HUES6 (cell line): ENCODE measurements around the gene EEF2KMT.
"Not testable (repeated sequence)": the region's sequence is repeated elsewhere in the genome, so short reads cannot be mapped to it uniquely, and the experiment has no call there.

Source experiments
- H3K27ac ChIP-seq: 2 replicates; pipeline ENCODE4 v1.7.0; 2013; ENCODE audit warnings: low read depth, mild to moderate bottlenecking, low read length, inconsistent platforms
- H3K27me3 ChIP-seq: 2 replicates; pipeline ENCODE4 v1.6.1; 2013; ENCODE audit warnings: low read length; ENCODE audit not compliant: control insufficient read depth, insufficient read depth
- H3K36me3 ChIP-seq: 2 replicates; pipeline ENCODE4 v1.6.1; 2013; ENCODE audit warnings: low read length; ENCODE audit not compliant: control insufficient read depth, insufficient read depth
- H3K4me1 ChIP-seq: 2 replicates; pipeline ENCODE4 v1.6.1; 2013; ENCODE audit warnings: low read length; ENCODE audit not compliant: control insufficient read depth, insufficient read depth
- H3K4me3 ChIP-seq: 2 replicates; pipeline ENCODE4 v1.5.1; 2013; ENCODE audit warnings: low read depth, low read length
- H3K9ac ChIP-seq: one replicate; pipeline ENCODE4 v1.6.1; 2013; ENCODE audit warnings: mild to moderate bottlenecking, low read length
- H3K9me3 ChIP-seq: 2 replicates; pipeline ENCODE4 v1.6.1; 2013; ENCODE audit warnings: low read depth, low read length; ENCODE audit not compliant: control insufficient read depth, insufficient read depth

EEF2KMT gene

DNA sequence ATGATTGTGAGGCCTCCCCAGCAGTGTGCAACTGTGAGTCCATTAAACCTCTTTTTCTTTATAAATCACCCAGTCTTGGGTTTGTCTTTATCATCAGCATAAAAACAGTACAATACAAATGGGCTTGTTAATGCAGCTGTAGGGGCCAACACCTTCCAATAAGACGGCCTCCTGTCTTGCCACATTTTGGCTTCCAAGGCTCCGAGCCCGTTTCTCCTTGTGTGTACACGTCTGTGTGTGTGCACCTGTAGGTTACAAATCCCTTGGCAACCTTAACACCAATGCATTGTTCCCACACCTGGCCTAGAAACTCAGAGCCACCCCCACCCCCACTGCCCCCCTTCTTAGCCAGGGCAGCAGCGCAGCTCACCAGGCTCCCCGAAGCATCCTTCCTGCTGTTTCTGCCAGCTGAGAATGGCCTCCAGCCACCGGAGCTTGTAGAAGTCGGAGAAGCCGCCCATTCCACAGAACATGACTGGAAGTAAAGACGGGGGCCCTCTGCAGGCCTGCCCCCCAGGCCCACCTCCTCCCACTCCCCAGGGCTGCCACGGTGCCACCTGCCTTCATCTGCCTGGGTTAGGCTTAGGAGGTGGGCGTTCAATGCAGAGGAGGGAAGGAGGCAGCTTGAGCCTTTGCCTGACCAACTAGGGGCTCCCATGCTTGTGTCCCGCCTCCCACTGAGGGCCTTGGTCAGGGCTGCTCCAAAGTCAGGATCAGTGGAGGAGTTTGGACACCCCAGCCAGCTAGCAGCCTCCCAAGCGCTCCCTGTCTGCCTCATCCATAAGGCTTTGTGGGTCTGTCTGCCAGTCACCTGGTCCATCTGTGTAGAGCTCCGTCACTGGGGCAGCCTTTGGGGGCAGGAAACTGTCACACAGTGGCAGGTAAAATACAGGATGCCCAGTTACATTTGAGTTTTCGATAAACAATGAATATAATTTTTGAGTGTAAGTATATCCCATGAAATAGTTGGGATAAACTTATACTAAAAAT, 42.4 kb downstream of the EEF2KMT start:
- peaks cover 12% of the 10 kb centered on the region for H3K4me1 ChIP-seq
- H3K4me3 ChIP-seq, result no peak overlapping the region
- no peak overlapping the region for H3K27ac ChIP-seq

DNA sequence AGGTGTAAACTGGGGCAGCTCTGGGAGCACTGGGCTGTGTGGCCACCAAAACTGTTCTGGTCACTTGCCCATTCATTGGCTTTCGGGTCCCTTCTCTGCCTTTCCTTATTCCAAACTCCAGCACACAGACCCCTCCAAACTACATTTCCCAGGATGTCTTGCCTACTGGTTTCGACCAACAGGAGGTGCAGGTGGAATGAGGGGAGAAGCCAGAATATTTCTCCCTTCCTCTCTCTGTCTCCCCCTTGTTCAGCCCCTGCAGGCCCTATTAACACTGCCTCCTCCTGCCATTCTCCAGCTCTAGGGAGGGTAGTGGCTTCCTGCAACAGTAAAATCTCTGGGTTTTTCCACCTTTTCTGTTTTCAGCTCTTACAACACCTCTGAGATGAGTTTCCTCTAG, 50.7 kb downstream of the EEF2KMT start:
- Histone ChIP-seq H3K4me1 (no peaks in the 10 kb centered on the region), H3K4me3 (no peak overlapping the region), H3K27ac (no peak overlapping the region), H3K9ac (no peak overlapping the region), H3K36me3 (no peaks in the 10 kb centered on the region), H3K27me3 (no peaks in the 10 kb centered on the region), H3K9me3 (no peaks in the 10 kb centered on the region)

More for the DNA sequence above, 42.4 kb downstream of the EEF2KMT start:
- H3K36me3 ChIP-seq, result no peaks in the 10 kb centered on the region
- no peaks in the 10 kb centered on the region for H3K9me3 ChIP-seq
- H3K27me3 ChIP-seq, result no peaks in the 10 kb centered on the region
- no peak overlapping the region for H3K9ac ChIP-seq

DNA sequence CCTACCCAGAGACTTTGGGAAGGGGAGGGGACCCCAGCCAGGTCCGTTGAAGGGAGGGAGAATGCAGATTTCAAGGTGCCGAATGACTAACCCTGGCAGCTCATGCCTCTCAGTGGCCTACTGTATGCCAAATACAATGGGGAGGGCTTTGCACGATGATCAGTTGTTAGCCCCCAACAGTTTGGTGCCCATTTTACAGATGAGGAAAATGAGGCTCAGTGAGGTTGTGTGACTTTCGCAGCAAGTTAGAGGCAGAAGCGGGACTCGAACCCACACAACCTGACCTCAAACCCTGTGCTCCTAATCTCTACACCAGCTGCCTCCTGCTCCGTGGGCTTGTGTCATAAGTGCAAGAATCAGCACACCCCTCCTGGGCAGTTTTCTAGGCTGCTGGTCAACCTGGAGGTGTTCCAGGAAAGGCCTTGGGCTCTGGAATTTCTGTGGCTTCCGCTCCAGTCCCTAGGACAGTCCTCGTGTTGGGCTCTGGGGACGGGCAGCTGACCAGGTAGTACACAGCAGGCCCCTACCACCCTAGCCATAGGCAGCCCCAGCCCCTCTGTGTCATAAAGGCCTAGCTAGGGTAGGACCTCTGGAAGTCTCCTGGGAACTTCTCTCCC, 52.0 kb downstream of the EEF2KMT start:
- no peak overlapping the region for H3K27ac ChIP-seq

DNA sequence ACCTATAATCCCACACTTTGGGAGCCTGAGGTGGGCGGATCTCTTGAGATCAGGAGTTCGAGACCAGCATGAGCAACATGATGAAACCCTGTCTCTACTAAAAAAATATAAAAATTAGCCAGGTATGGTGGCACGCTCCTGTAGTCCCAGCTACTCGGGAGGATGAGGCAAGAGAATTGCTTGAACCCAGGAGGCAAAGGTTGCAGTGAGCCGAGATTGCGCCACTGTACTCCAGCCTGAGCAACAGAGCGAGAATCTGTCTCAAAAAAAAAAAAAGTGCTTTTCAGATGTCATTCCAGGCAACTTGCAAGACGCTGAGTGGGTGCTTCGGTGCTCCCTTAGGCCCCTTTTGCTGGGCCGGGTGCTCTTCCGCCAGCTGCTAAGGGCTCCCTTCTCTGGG, 53.0 kb downstream of the EEF2KMT start:
- not testable (repeated sequence) for H3K9ac ChIP-seq, H3K27me3 ChIP-seq, H3K27ac ChIP-seq, H3K36me3 ChIP-seq, H3K9me3 ChIP-seq, H3K4me1 ChIP-seq, H3K4me3 ChIP-seq

More for the DNA sequence above, 52.0 kb downstream of the EEF2KMT start:
- H3K9ac ChIP-seq, result no peak overlapping the region
- no peak overlapping the region for H3K4me3 ChIP-seq
- H3K36me3 ChIP-seq, result no peaks in the 10 kb centered on the region
- no peaks in the 10 kb centered on the region for H3K4me1 ChIP-seq
- H3K27me3 ChIP-seq, result no peaks in the 10 kb centered on the region
- H3K9me3 ChIP-seq, result no peaks in the 10 kb centered on the region

DNA sequence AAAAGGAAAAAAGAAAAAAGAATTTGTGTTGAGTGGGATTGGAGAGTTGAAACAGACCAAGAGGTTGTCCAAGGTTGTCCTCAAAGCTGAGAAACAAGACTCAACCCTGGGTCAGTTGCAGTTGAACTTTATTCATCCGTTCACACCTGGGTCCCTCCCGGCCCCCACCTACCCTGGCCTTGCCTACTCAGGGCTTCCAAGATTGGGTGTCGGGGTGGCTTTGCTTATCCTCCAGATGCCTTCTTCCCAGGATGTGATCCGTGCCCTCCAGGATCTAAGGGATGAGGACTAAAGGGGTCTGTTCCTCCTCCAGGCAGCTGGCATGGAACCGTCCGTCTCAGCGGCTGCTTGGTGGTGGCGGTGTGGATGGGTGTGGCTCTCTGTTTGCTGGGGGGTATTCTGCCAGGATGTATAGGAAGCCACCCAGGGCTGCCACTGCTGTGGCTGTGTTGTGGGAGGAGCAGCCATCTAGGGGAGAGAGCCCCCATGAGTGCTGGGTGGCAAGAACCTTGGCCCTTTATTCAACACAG, 53.5 kb downstream of the EEF2KMT start:
- H3K4me3 ChIP-seq, result no peak overlapping the region
- H3K9me3 ChIP-seq, result no peaks in the 10 kb centered on the region
- no peaks in the 10 kb centered on the region for H3K36me3 ChIP-seq
- H3K4me1 ChIP-seq, result no peaks in the 10 kb centered on the region
- no peak overlapping the region for H3K9ac ChIP-seq
- no peak overlapping the region for H3K27ac ChIP-seq
- H3K27me3 ChIP-seq, result no peaks in the 10 kb centered on the region

DNA sequence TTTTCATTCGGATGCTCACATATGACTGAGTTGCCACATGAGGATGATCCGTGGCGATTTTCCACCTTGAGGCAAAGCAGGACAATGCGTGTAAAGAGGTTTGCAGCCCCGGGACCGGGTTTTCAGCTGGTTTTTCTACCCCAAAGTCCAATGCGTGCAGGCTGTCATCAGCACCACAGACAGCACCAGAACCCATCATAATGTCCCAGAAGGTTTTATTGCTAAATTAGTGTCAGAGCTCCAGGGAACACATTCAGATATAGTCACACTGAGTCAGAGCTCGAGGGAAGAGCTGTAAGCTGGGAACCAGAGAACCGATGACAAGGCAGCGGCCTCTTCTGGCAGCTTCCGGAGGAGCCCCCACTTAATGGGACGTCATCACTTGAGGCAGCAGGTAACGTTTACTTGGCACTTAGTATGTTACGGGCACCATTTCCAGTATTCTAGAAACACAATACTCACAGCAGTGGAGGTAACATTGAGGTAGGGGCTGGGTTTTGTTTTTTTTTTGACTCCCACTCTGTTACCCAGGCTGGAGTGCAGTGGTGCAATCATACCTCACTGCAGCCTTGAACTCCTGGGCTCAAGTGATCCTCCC, 54.9 kb downstream of the EEF2KMT start:
- no peak overlapping the region for H3K4me3 ChIP-seq
- H3K36me3 ChIP-seq, result no peaks in the 10 kb centered on the region
- H3K4me1 ChIP-seq, result no peaks in the 10 kb centered on the region
- no peak overlapping the region for H3K27ac ChIP-seq
- no peaks in the 10 kb centered on the region for H3K9me3 ChIP-seq
- no peak overlapping the region for H3K9ac ChIP-seq
- no peaks in the 10 kb centered on the region for H3K27me3 ChIP-seq

DNA sequence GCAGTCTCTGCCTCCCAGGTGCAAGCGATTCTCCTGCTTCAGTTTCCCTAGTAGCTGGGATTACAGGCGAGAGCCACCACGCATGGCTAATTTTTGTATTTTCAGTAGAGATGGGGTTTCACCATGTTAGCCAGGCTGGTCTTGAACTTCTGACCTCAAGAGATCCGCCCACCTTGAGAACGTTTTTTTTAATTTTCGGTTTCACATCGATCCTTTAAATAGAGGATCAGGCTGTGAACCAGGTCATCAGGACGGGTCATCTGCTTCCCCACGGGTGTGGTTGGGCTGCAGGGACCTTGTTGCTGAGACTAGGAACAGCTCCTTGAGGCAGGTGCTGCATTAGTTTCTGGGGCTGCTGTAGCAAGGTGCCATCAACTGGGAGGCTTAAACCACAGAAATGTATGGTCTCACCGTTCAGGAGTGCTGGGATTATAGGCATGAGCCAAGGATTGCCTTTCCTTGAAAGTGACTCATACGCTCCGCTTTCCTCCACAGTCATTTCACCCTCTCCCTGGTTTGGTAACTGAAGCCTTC, 55.9 kb downstream of the EEF2KMT start:
- Histone ChIP-seq H3K4me1 (peaks cover 6% of the 10 kb centered on the region), H3K9me3 (no peaks in the 10 kb centered on the region), H3K36me3 (no peaks in the 10 kb centered on the region), H3K27ac (no peak overlapping the region), H3K9ac (no peak overlapping the region), H3K27me3 (no peaks in the 10 kb centered on the region), H3K4me3 (no peak overlapping the region)

DNA sequence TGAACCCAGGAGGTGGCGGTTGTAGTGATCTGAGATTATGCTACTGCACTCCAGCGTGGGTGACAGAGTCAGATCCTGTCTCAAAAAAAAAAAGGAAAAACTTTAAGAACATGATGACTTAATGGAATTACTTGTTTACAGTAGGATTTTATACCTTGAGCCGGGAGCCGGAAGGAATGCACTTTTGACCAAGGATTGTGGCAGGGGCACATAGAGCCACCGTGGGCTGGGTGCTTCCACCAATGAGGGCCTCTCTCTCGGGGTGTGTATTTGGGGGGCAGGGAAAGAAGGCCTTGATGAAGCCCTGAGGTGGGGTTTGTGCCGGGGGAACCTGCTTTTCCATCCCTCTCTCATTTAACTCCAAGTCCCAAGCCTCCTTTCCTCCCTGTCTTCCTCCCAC, 57.1 kb downstream of the EEF2KMT start:
- no peak overlapping the region for H3K9ac ChIP-seq
- H3K27ac ChIP-seq, result no peak overlapping the region
- peaks cover 16% of the 10 kb centered on the region for H3K4me1 ChIP-seq
- no peaks in the 10 kb centered on the region for H3K9me3 ChIP-seq
- H3K4me3 ChIP-seq, result no peak overlapping the region
- no peaks in the 10 kb centered on the region for H3K36me3 ChIP-seq
- no peaks in the 10 kb centered on the region for H3K27me3 ChIP-seq

DNA sequence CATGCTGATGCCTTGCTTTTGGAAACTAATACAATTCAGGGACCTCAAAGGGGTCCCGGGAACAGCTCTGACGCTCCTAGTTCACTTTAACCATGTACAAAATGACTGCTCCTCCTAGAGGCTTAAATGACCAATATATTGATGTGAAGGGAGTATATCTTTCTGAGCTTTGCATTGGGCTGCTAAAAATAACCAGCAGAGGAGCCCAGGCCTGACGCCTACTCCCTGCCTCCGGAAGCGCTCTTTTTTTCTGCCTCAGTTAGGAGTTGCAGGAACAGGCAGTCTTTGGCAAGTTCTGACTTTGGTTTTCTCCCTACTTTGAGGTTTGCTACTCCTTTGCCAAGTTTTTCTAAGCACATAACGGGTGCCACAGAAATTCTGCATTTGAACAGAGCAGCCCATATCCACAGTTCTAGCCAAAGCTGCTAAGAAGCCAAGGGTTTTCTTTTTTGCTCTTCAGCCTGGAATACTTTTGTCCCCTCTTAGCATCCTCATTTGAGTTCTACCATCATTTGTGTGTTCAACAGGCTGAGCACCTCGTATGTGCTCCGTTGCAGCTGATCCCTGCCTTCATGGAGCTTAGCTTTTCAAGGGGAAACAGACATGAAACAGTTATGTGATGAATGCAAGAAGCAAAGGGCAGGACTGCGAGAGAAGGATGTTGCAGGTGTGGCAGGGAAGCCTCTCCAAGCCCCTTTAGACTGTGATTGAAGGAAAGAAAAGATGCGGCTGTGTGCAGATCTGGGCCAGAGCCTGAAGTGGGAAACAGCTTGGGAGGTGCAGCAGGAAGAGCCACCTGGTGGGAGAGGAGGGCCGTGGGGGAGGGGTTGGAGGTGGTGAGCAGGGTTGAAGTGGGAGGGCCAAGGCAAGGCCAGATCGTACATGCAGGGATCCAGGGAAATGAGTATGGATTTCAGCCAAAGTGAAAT, 61.1 kb downstream of the EEF2KMT start:
- no peak overlapping the region for H3K9ac ChIP-seq

DNA sequence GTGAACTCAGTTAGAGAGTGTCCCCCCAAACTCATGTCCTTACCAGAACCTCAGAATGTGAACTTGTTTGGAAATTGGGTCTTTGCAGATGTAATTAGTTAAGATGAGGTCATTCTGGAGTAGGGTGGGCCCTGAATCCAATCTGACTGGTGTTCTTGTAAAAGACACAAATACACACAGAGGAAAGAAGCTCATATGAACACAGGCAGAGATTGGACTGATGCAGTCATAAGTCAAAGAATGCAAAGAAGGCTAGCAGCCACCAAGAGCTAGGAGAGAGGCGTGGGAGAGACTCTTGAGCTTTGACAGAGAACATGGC, 61.7 kb downstream of the EEF2KMT start:
- H3K36me3 ChIP-seq, result no peaks in the 10 kb centered on the region
- H3K9ac ChIP-seq, result no peak overlapping the region
- no peaks in the 10 kb centered on the region for H3K9me3 ChIP-seq
- no peak overlapping the region for H3K4me3 ChIP-seq
- peaks cover 9% of the 10 kb centered on the region for H3K27me3 ChIP-seq
- H3K4me1 ChIP-seq, result peaks cover 20% of the 10 kb centered on the region
- no peak overlapping the region for H3K27ac ChIP-seq

More for the DNA sequence above, 61.1 kb downstream of the EEF2KMT start:
- Histone ChIP-seq H3K4me3 (peak overlapping the region; percentile 26; the same call in 1 of the 2 replicates), H3K9me3 (no peaks in the 10 kb centered on the region), H3K4me1 (peaks cover 20% of the 10 kb centered on the region), H3K27me3 (peaks cover 9% of the 10 kb centered on the region), H3K27ac (no peak overlapping the region; the same call in 1 of the 2 replicates), H3K36me3 (no peaks in the 10 kb centered on the region)
